ENCODE data around the gene CCDC88A. TPM values are rescaled to one million over a fixed set of nuclear protein-coding genes. Genes with fewer than 3 reads are reported as not detected.

The CCDC88A gene
- total and polyA plus RNA-seq, 4 donors: 4.0 to 31.0 (median 15.5) TPM

DNA sequence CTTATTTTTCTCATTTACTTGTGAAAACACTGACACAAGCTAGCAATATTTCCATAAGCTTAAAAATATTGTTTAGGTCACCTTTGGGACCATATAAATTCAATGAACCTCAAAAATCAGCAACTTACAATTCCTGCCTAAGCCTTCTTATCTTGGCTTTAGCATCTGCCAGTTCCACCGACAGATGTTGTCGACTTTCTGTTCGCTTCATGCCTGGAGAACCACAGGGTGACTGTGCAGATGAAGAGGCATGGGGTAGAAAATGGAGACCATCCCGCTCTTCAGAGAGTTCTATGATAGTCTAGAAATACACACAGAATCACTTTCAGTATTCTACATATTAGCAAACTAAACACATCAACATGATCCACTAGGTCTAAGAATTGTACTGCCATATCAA, 64.2 kb downstream of the CCDC88A start:
- DNase-seq (ENCODE audit: low spot score): no peak
- Histone ChIP-seq H3K36me3 (ENCODE audit: control insufficient read depth in 4 of 4, insufficient read depth in 3 of 4, low read depth in 1 of 4, low read length in 3 of 4) (peaks cover 0 to 3% (median 1%) of the 10 kb centered on the region in 4 donors), H3K27ac (ENCODE audit: low read depth in 1 of 2, low read length in 2 of 2) (no peak overlapping the region), H3K9me3 (ENCODE audit: control insufficient read depth in 4 of 4, low read length in 3 of 4) (no peaks in the 10 kb centered on the region), H3K4me3 (ENCODE audit: low read depth in 1 of 3, low read length in 3 of 3) (no peak overlapping the region), H3K9ac (ENCODE audit: low read depth in 1 of 2, low read length in 2 of 2) (no peak overlapping the region), H3K4me1 (ENCODE audit: control insufficient read depth in 4 of 4, insufficient read depth in 4 of 4, low read length in 3 of 4) (no peaks in the 10 kb centered on the region), H3K27me3 (ENCODE audit: control insufficient read depth in 4 of 4, insufficient read depth in 4 of 4, low read length in 3 of 4) (no peaks in the 10 kb centered on the region)
- 99% methylated on average over 4 of the region's 4 CpGs for WGBS
- TF ChIP-seq, protein P1, sequence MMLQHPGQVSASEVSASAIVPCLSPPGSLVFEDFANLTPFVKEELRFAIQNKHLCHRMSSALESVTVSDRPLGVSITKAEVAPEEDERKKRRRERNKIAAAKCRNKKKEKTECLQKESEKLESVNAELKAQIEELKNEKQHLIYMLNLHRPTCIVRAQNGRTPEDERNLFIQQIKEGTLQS (IDR thresholded peaks at IDR 0.05): no peak
- TF ChIP-seq EGR1 (IDR thresholded peaks at IDR 0.05; ENCODE audit: low read depth in 2 of 2): no peak
- TF ChIP-seq, protein P2, sequence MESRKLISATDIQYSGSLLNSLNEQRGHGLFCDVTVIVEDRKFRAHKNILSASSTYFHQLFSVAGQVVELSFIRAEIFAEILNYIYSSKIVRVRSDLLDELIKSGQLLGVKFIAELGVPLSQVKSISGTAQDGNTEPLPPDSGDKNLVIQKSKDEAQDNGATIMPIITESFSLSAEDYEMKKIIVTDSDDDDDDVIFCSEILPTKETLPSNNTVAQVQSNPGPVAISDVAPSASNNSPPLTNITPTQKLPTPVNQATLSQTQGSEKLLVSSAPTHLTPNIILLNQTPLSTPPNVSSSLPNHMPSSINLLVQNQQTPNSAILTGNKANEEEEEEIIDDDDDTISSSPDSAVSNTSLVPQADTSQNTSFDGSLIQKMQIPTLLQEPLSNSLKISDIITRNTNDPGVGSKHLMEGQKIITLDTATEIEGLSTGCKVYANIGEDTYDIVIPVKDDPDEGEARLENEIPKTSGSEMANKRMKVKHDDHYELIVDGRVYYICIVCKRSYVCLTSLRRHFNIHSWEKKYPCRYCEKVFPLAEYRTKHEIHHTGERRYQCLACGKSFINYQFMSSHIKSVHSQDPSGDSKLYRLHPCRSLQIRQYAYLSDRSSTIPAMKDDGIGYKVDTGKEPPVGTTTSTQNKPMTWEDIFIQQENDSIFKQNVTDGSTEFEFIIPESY (IDR thresholded peaks at IDR 0.05): no peak
- no peak for TF ChIP-seq NR2F2 (IDR thresholded peaks at IDR 0.05)
- no peak for TF ChIP-seq GABPA (IDR thresholded peaks at IDR 0.05 in 1 of 2, conservative IDR thresholded peaks at IDR 0.05 in 1 of 2)
- no peak for TF ChIP-seq JUND (IDR thresholded peaks at IDR 0.05)
- TF ChIP-seq HNF4G (IDR thresholded peaks at IDR 0.05): no peak
- TF ChIP-seq RXRA (IDR thresholded peaks at IDR 0.05): no peak

DNA sequence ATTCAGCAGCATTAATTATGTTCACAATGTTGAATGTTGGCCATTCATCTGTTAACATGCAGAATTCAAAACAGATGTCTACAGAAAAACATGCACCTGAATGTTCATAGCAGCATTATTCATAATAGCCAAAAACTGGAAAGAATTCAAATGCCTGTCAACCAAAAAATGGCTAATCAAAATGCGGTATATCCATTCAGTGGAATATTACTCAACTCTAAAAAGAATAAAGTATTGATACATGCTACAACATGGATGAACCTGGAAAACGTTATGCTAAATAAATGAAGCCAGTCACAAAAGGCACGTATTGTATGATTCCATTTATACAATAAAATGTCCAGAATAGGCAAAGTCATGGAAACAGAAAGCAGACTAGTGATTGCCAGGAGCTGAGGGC, 68.0 kb downstream of the CCDC88A start:
- peaks cover 0 to 3% (median 1%) of the 10 kb centered on the region in 4 donors for H3K36me3 ChIP-seq (ENCODE audit: control insufficient read depth in 4 of 4, insufficient read depth in 3 of 4, low read depth in 1 of 4, low read length in 3 of 4)
- DNase-seq (ENCODE audit: low spot score): no peak
- WGBS: 96% methylated on average over 3 of the region's 3 CpGs

More for the DNA sequence above, 68.0 kb downstream of the CCDC88A start:
- H3K9me3 ChIP-seq (ENCODE audit: control insufficient read depth in 4 of 4, low read length in 3 of 4): no peaks in the 10 kb centered on the region
- H3K27me3 ChIP-seq (ENCODE audit: control insufficient read depth in 4 of 4, insufficient read depth in 4 of 4, low read length in 3 of 4): no peaks in the 10 kb centered on the region
- H3K27ac ChIP-seq (ENCODE audit: low read depth in 1 of 2, low read length in 2 of 2): no peak overlapping the region
- TF ChIP-seq, protein P2 (IDR thresholded peaks at IDR 0.05): no peak
- TF ChIP-seq JUND (IDR thresholded peaks at IDR 0.05) (no peak), YY1 (IDR thresholded peaks at IDR 0.05) (no peak)
- TF ChIP-seq, protein P3, sequence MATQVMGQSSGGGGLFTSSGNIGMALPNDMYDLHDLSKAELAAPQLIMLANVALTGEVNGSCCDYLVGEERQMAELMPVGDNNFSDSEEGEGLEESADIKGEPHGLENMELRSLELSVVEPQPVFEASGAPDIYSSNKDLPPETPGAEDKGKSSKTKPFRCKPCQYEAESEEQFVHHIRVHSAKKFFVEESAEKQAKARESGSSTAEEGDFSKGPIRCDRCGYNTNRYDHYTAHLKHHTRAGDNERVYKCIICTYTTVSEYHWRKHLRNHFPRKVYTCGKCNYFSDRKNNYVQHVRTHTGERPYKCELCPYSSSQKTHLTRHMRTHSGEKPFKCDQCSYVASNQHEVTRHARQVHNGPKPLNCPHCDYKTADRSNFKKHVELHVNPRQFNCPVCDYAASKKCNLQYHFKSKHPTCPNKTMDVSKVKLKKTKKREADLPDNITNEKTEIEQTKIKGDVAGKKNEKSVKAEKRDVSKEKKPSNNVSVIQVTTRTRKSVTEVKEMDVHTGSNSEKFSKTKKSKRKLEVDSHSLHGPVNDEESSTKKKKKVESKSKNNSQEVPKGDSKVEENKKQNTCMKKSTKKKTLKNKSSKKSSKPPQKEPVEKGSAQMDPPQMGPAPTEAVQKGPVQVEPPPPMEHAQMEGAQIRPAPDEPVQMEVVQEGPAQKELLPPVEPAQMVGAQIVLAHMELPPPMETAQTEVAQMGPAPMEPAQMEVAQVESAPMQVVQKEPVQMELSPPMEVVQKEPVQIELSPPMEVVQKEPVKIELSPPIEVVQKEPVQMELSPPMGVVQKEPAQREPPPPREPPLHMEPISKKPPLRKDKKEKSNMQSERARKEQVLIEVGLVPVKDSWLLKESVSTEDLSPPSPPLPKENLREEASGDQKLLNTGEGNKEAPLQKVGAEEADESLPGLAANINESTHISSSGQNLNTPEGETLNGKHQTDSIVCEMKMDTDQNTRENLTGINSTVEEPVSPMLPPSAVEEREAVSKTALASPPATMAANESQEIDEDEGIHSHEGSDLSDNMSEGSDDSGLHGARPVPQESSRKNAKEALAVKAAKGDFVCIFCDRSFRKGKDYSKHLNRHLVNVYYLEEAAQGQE (IDR thresholded peaks at IDR 0.05): no peak
- no peaks in the 10 kb centered on the region for H3K4me1 ChIP-seq (ENCODE audit: control insufficient read depth in 4 of 4, insufficient read depth in 4 of 4, low read length in 3 of 4)
- H3K9ac ChIP-seq (ENCODE audit: low read depth in 1 of 2, low read length in 2 of 2): no peak overlapping the region
- no peak overlapping the region for H3K4me3 ChIP-seq (ENCODE audit: low read depth in 1 of 3, low read length in 3 of 3)
